ENCODE measurements around the gene MAP7D2.

Gene MAP7D2

GRCh38 chrX:19966056-19966455 is 150.7 kb downstream of the MAP7D2 start:
- no peak for DNase-seq (ENCODE audit: low spot score)

GRCh38 chrX:19964017-19964710 is 152.5 kb downstream of the MAP7D2 start:
- peak; percentile 16 for DNase-seq (ENCODE audit: low spot score)

- DNase-seq (ENCODE audit: low spot score), result no peak
Observed at GRCh38 chrX:19960913-19961312, 155.8 kb downstream of the MAP7D2 start.

GRCh38 chrX:19958552-19959486 is 157.9 kb downstream of the MAP7D2 start:
- DNase-seq (ENCODE audit: low spot score), result no peak

- DNase-seq (ENCODE audit: low spot score), result no peak
Observed at GRCh38 chrX:19956923-19957322, 159.8 kb downstream of the MAP7D2 start.
